COR-L47 (cell line): ENCODE data around the gene PKD2L1.
"Not testable (repeated sequence)": the region's sequence is repeated elsewhere in the genome, so short reads cannot be mapped to it uniquely, and the experiment has no call there.

Source experiments
- DNase-seq: peaks from one replicate; lab custom pipeline; 2025; lab: John Stamatoyannopoulos, UW

The PKD2L1 gene

GRCh38 chr10:100333661-100334440, 3.8 kb upstream of the PKD2L1 start:
- DNase-seq, result no peak

- DNase-seq, result no peak
Observed at GRCh38 chr10:100333106-100333505, 3.1 kb upstream of the PKD2L1 start.

GRCh38 chr10:100328198-100328597, 1.8 kb downstream of the PKD2L1 start:
- no peak for DNase-seq

GRCh38 chr10:100327718-100328009, 2.4 kb downstream of the PKD2L1 start:
- DNase-seq, result no peak

GRCh38 chr10:100327007-100327717, 2.9 kb downstream of the PKD2L1 start:
- no peak for DNase-seq

GRCh38 chr10:100325158-100325557, 4.9 kb downstream of the PKD2L1 start:
- no peak for DNase-seq

- DNase-seq, result peak; percentile 78
Observed at GRCh38 chr10:100319707-100320402, 10.2 kb downstream of the PKD2L1 start.

- DNase-seq, result no peak
Observed at GRCh38 chr10:100318207-100318606, 11.8 kb downstream of the PKD2L1 start.

- no peak for DNase-seq
Observed at GRCh38 chr10:100315615-100316014, 14.4 kb downstream of the PKD2L1 start.

- no peak for DNase-seq
Observed at GRCh38 chr10:100311298-100311697, 18.7 kb downstream of the PKD2L1 start.

GRCh38 chr10:100307684-100308083, 22.3 kb downstream of the PKD2L1 start:
- DNase-seq, result no peak

- no peak for DNase-seq
Observed at GRCh38 chr10:100306861-100307260, 23.2 kb downstream of the PKD2L1 start.

GRCh38 chr10:100304414-100304813, 25.6 kb downstream of the PKD2L1 start:
- no peak for DNase-seq

GRCh38 chr10:100303724-100304319, 26.2 kb downstream of the PKD2L1 start:
- peak; percentile 41 for DNase-seq

GRCh38 chr10:100301123-100301522, 28.9 kb downstream of the PKD2L1 start:
- DNase-seq, result not testable (repeated sequence)

- DNase-seq, result no peak
Observed at GRCh38 chr10:100297242-100297641, 32.8 kb downstream of the PKD2L1 start.

GRCh38 chr10:100293066-100293465, 37.0 kb downstream of the PKD2L1 start:
- no peak for DNase-seq

GRCh38 chr10:100292300-100292699, 37.7 kb downstream of the PKD2L1 start:
- DNase-seq, result not testable (repeated sequence)

- no peak for DNase-seq
Observed at GRCh38 chr10:100291356-100291755, 38.7 kb downstream of the PKD2L1 start.

- DNase-seq, result no peak
Observed at GRCh38 chr10:100289641-100290040, 40.4 kb downstream of the PKD2L1 start.

GRCh38 chr10:100288196-100288595, 41.8 kb downstream of the PKD2L1 start:
- no peak for DNase-seq

GRCh38 chr10:100287756-100288155, 42.3 kb downstream of the PKD2L1 start:
- DNase-seq, result no peak
